Left colon (tissue), 2 donors: ENCODE measurements around the gene RNF214. TPM values are rescaled to one million over a fixed set of nuclear protein-coding genes. Genes with fewer than 3 reads are reported as not detected.

Source experiments
- ATAC-seq: fragments of 200-7000 bp; cut with Tn5 transposase; one replicate; pipeline ENCODE4 v1.9.1; 2020; ENCODE audit warnings: mild to moderate bottlenecking, moderate library complexity
- DNase-seq, 2 donors: peaks; one replicate each; pipeline ENCODE4 v3.0.0-alpha.2; 2020
- intact Hi-C, 2 donors: fragments of 100-400 bp; cut with DNase I in 1 of 2; cut with micrococcal nuclease in 1 of 2; formaldehyde crosslinking; loops; one replicate each; pipeline versions ENCODE4 v1.11.2 to v1.14.0; 2022; cut with DNase I, micrococcal nuclease
- total RNA-seq, 2 donors: library from RNA; stranded (reverse); fragmentation: NEBNext Ultra II Directional; extraction: Animal tissue kit (Norgen Biotek cat#: 25700); gene quantifications; one replicate each; pipeline ENCODE4 v1.2.1, GENCODE V29; 2021
- donor health status: DM: no; HTN: no; CAD: no.
- donor health status: DM: yes; HTN: yes; CAD: no.

RNF214 gene
- total RNA-seq, 2 donors from 2014 or later = 17.4 to 17.8 TPM

DNA sequence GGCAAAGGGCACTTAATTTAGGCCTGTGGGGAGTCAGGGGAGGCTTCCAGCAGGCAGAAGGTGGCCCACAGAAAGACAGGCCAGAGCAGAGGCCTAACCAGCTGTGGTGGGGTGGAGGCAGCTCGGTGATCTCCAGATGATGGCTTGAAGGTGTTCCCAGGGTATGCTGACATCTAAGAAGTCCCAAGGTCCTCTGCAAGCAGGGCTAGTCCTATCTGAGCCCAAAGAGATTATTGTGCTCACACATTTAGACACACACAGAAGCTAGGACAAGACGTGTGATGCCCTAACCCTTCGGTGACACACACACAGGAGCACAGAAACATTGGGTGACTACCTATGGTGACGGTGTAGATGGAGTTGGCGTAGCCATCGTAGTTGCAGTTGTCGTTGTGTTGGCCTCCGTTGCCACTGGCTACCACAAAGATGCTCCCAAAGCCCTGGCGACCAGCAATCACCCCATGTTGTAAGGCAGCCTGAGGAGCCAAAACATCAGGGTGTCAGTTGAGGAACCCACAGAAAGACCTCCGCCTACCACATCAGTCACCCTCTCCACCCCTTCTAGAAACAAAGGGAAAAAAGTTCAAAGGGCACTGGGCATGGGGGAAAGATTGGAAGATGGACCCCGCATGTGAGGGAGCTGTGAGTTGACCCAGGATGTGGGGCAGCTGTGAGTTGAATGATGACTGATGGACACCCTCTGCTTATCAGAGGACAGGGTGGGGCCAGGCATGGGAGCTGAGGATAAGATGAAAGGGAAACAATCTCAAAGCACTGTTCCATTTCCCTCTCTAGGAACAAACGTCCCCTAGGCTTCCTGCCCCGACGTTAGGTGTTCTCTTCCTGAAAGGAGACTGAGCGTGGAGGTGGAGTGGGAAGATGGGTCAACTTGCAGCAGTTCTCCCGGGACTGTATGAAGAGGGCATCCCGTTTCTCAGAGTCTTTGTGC lies 8.5 kb upstream of the RNF214 start:
- DNase-seq (peak in 1 of 2 donors; percentile 32), ATAC-seq (peak; percentile 33)
- intact Hi-C loops = loop anchor here in 1 of 2 donors (5.0 kb wide), 1 partner anchor 42 kb away; no protein-coding TSS in a partner anchor

DNA sequence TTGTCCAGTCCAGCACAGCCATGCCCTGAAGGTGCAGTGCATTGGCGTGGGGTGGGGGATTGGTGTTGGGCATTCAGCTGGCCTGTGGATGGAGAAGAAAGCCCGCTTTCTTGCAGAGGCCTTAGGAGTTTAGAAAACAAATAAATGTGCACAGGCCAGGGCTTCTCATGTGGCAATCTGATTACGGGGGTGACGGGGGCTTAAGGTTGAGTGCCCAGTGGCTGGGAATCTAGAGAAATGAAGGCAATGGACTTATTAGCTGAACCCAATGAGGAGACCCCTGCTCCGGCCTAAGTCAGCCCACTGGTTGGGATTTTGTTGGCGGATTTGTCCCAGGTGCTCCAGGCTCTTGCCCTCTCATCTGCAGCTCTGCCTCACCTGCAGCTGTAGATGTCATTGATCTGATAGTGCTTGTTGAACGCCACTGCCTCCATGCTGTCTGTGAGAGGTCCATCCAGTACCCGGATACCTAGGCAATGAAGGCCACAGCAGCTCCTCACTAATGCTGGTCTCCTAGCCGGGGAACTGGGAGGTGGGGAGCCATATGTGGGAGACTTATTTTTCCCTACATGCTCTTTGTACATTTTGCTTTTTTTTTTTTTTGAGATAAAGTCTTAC lies 6.8 kb upstream of the RNF214 start:
- intact Hi-C loops = loop anchor here (5.0 kb wide), 2 partner anchors 43 to 128 kb away; partner anchors contain the start of gene SIK3 (in 1 of the 2)
- no peak for ATAC-seq
- peak in 1 of 2 donors; percentile 24 for DNase-seq

DNA sequence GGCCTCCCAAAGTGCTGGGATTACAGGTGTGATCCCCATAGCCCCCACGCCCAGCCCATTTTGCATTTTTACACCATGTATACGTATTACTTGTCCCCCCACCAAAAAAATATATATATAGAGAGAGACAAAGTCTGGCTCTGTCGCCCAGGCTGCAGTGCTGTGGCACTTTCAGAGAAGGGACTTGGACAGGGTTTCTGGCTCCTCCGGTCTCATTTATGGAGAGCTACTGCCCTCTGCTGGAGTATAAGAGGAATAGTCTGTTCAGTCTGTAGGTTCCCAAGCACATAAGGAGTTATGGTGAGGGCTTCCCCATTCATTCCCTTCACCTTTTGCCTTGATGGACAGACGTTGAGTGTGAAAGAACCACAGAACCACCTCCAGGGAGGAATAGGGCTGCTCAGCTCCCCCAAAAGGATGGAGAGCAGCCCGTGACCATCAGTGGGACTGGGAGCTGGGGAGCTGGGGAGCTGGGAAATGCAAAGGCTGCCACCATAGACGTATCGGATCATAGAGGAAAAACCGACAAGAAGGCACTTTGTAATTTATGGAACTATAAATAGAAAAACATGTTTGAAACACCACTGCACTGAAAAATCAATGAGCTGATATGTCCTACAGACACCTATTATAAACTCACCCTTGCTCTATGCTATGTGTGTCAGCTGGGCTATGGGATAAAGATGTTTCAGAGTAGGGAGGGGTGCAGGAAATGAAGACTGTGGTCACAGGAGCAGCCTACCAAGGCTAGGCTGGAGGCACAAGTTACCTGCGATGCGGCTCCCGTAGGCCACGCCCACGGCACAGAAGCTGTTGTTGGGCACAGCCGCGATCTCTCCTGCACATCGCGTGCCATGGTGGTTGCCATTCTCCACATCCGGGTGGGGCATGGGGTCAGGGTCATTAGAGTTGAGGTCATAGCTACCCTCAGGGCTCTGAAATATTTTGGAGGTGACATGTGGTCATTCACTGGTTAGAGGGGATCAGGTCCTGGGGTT lies 5.8 kb upstream of the RNF214 start:
- DNase-seq (peak in 1 of 2 donors; percentile 43), ATAC-seq (peak; percentile 60)
- intact Hi-C loops = loop anchor here (5.0 kb wide), 2 partner anchors 44 to 129 kb away; partner anchors contain the start of gene SIK3 (in 1 of the 2)

DNA sequence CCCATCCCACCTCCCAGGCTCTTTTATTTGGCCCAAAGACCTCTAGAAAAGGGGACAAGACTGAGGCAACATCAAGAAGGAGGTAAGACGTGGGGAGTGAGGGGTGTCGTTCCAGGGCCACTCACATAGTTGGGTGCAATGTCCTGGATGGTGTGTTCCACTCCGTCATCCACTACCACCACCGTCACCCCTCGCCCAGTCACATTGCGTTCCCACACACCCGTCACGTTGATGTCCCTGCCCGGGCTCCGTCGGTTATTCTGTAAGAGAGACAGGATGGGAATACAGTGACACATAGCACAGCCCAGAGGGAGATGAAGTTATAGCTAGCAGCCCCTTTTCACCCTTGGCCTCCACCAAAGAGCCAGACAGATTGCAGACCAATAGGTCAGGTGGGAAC lies 4.4 kb upstream of the RNF214 start:
- intact Hi-C loops = loop anchor here (5.0 kb wide), 2 partner anchors 46 to 131 kb away; partner anchors contain the start of gene SIK3 (in 1 of the 2)
- ATAC-seq = no peak
- DNase-seq = no peak

DNA sequence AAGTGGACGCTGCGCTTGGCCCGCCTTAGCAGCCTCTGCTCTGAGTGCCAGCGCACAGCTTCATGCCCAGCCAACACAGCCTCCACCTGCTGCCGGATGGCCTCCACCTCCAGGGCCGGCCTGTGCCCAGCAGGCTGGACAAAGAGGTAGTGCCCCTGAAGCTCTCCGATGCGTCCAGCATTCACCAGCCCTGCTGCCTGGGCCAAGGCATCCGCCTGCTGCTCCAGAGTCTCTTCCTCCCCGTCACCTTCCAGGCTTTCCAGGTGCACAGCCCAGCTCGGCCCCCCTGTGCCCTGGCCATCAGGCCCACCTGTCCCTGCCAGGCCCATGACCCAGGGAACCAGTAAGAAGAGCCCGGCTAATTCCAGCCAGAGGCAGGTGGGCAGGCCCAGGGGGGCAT lies 3.1 kb upstream of the RNF214 start:
- intact Hi-C loops = loop anchor here (5.0 kb wide), 2 partner anchors 47 to 132 kb away; partner anchors contain the start of gene SIK3 (in 1 of the 2)
- ATAC-seq (no peak), DNase-seq (no peak)

DNA sequence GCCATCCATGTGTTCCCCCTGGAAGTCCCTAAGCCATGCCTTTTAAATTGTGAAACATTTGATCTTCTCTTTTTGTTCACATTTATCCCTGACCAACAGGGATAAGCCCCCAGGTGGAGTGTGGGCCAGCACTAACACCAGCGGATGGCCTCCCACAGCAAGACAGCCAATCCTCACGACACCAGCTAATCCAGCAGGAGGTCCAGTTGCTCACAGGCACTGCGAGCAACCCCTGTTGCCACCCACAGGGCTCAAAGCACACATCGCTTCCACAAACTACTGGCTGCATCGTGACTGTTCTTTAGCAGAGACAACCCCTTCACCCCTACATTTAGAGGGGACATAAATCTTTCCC lies 2.6 kb upstream of the RNF214 start:
- intact Hi-C loops = loop anchor here (5.0 kb wide), 2 partner anchors 48 to 133 kb away; partner anchors contain the start of gene SIK3 (in 1 of the 2)
- DNase-seq = no peak
- ATAC-seq = no peak

DNA sequence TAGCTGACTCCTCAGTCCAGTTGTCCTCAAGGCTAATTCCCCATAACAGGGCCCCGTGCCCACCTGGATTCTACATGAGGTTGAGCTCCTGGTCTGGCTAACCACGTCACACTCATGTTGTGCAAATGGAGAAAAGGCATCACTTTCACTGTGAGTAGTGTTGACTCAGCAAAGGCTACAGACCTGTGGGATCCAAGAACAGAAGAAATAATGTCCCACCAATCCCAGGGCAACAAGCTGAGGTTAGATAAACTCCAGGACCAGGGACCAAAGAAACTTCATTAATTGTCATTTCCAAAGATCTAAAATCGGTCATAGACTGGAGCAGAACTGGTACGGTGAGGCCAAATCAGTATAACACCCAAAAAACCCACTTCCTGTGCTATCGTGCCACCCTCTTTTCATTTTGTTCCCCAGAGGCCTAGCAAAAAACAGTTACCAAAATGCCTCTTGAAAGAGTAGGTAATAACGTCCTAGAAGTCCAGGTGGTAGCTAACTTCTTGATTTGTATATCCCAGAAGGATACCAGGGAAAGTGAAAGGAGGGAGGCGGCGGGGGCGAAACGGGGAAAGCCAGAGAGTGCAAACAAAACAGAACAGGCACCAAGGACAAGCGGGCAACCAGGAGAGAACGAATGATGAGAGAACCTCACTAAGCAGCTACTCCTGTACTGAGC lies 2.0 kb upstream of the RNF214 start:
- ATAC-seq = no peak
- intact Hi-C loops = no loop called here
- DNase-seq = no peak

DNA sequence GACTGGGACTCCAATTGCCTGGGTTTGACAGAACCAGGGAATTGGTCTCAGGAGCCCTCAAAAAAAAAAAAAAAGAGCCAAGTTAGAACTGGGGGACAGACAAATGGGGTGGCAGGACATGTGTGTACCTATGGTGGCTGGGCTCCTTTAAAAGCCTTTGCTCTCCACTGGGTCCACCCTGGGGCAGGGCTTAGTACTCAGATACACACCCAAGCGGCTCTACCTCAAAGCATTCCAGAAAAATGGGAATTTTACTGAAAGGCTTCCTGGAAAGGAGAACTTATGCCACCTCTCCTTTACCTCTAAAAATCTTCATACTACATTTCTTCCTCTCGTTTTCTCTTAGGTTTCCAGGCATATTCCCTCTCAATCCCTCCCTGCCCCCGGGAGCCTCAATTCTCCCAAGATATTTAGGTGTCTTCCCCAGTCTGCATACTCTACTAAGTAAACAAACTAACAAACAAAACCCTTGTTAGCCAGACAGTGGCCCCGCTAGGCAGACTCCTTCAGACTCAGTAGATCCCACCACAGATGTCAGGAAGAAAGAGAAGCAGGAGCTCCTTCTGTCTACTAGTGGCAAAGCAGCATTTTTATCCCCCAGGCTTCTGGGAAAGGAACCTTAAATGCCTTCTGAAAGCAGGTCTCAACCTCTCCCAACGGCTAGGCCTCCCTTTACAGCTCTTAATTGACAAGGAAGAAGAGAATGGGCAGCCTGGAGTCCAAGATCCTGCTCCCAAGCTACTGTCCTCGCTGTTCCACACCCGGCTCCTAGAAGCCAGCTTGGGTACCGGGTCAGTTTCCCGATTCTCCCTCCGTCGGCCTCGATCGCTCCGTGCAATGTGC lies 1.3 kb upstream of the RNF214 start:
- intact Hi-C loops = no loop called here
- DNase-seq (peak; percentile 58 to 67), ATAC-seq (peak; percentile 64)

DNA sequence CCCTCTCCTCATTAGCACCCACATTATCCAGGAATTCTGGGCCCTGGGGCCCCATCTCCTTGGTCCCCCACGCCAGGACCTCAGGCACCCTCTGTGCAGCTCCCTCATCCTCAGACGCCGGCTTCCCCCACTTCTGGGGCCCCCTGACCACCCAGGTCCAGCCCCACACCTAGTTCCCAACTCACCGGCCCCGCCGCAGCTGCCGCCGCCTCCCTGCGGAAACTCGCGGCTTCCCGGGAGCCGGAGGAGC lies 704 bp upstream of the RNF214 start, which contains the start of gene PCSK7:
Gene PCSK7, minus strand, starts transcription at position 232 of the 250 bp plus-strand sequence. CDS start 2,229 bp downstream, outside the sequence.
- intact Hi-C loops = no loop called here
- ATAC-seq = no peak
- peak; percentile 75 to 85 for DNase-seq

DNA sequence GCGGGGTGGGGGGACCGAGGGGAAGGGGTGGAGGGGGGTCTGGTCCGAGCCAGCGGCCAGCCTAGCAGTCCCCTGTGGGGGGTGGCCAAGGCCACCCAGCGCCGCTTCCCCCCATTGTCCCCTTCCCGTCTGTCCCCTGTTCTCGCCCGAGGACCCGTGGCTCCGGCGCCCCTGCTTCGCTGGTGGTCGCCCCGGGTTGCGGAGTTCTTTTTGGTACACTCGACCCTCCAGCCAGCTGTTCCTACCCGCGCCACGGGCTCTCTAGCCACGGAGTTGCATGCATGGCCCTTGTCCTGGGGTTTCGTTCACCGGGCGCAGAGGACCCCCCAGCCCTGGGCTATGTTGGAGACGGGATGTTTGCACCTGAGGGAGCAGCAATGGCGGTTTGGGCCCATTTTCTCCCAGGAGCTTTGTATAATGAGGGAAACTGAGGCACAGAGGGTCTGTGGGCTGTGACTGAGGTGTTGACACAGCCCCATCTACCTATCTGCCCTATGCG lies 489 bp downstream of the RNF214 start:
- ATAC-seq = peak; percentile 15
- intact Hi-C loops = no loop called here
- peak in 1 of 2 donors; percentile 48 for DNase-seq

DNA sequence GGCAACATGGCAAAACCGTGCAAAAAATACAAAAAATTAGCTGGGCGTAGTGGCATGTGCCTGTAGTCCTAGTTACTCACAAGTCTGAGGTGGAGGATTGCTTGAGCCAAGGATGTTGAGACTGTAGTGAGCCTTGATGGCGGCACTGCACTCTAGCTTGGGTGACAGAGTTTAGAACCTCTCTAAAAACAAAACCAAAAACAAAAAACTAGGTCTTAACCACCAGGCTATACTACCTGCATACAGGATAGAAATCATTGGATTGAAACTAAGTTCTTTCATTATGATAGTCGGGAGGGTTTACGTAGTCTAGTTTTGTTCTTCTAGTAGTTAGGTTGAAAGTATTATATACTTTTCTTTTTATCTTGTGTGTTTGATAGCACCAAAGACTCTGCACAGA lies 5.8 kb downstream of the RNF214 start:
- intact Hi-C loops = no loop called here
- DNase-seq (no peak), ATAC-seq (no peak)

DNA sequence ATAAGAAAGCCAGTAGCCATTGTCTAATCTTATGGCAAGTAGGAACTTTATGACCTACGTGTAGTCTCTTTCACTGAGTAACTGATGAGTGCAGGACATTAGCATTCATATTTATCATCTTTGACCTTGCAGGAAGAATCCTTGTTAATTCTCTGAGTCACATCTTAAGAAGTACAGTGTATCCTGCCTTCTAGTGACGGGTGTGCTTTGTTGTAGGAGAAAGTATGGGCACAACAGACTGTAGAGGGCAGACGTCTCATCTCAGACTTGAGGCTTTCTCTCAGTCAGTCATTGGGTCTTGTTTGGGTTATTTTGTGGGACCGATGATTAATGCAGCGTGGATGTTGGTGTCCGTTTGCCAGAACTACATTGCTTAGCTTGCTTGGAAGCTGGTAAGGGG lies 6.8 kb downstream of the RNF214 start:
- intact Hi-C loops = no loop called here
- ATAC-seq (peak; percentile 29), DNase-seq (no peak)

DNA sequence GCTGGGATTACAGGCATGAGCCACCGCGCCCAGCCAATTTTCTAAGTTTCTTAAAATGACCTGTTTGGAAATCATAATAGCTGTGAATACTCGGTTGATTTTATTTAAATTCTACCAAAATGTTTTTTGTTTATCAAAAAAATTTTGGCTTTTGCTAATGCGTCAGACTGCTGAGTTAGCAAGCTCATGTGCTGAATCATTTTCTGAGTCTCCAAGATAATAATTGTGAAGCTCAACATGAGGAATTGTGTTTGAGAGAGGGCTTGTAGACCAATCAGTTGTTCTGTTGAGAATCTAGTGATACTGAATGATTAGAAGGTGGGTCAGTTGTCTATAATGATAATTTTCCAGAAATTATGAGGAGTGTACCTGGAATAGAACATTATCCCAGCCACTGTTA lies 15.9 kb downstream of the RNF214 start:
- no peak for ATAC-seq
- intact Hi-C loops = no loop called here
- no peak for DNase-seq

DNA sequence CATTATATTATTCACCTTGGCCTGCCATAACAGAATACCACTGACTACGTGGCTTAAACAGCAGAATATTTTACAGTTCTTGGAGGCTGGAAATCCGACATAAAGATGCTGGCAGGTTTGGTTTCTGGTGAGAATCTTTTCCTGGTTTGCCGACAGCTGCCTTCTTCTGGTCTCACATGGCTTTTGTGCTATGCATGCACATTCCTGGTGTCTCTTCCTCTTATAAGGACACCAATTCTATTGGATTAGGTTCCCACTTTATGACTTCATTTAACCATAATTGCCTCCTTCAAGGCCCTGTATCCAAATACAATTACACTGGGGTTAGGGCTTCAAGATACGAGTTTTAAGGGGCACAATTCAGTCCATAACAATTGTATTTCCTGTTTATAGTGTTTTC lies 17.1 kb downstream of the RNF214 start:
- no peak for ATAC-seq
- intact Hi-C loops = no loop called here
- DNase-seq = no peak

DNA sequence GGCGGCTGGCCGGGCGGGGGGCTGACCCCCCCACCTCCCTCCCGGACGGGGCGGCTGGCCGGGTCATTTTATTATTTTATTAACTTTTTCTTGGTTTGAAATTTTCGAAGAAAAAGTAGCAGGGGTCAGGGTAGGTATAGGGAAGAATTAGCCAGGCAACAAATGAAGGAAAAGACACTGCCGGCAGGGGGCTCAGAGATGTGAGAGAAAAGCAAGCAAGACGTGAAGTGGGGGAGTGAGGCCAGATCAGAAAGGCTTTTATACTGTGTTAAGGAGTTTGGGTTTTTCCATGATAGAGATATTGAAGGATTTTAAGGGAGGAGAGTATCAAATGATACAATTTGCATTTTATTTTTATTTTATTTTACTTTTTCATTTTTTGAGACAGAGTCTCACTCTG lies 19.0 kb downstream of the RNF214 start:
- DNase-seq (no peak), ATAC-seq (no peak)
- intact Hi-C loops = no loop called here

DNA sequence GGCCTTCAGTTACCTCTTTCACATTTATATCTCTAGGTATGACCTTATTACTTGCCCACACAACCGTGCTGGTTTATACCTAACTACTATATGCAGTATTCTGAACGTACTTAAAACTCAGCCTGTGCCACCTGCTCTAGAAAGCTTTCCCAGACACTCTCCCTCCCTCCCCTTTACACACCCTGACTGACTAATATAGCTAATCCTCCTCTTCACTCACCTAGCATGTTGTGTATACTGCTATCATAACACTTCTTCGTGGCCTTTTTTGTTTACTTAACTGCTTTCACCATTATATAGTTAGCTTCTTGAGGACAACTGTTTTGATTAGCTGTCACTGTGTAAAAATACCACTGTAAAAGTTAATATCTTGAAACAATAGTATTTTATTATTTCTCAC lies 23.5 kb downstream of the RNF214 start:
- no peak for ATAC-seq
- DNase-seq = no peak
- intact Hi-C loops = no loop called here

DNA sequence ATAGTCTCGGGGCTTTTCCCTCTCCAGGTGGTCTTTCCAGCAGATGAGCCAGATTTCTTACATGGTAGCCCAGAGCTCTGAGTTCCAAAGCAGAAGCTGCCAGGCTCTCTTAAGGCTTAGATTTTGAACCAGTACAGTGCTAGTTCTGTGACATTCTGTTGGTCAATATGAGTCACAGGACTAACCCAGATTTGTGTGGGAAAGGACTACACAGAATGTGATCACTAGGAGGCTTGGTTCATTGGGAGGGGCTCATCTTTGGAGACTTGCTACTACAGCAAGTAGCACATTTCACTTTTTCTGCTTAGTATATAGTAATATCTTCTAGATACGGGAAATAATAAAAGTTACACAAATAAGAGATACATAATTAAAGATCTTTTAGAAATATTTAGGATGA lies 24.1 kb downstream of the RNF214 start:
- DNase-seq = no peak
- intact Hi-C loops = no loop called here
- ATAC-seq = no peak
